HG02759 (cell line): ENCODE results near the gene COMP.

ENCODE experiments used
- ATAC-seq: cut with Tn5 transposase; IDR thresholded peaks from one replicate; pipeline ENCODE4 v1.9.1; 2021; ENCODE audit warnings: mild to moderate bottlenecking, moderate library complexity; ENCODE audit not compliant: unreplicated experiment

COMP gene

GRCh38 chr19:18770663-18771327 is 20.3 kb downstream of the COMP start:
- no peak for ATAC-seq

GRCh38 chr19:18769989-18770528 is 21.0 kb downstream of the COMP start:
- ATAC-seq = no peak

GRCh38 chr19:18768997-18769891 is 21.9 kb downstream of the COMP start:
- no peak for ATAC-seq

GRCh38 chr19:18768046-18768771 is 22.9 kb downstream of the COMP start:
- ATAC-seq = no peak

GRCh38 chr19:18765224-18765623 is 25.9 kb downstream of the COMP start:
- no peak for ATAC-seq

GRCh38 chr19:18764591-18765051 is 26.5 kb downstream of the COMP start:
- ATAC-seq = no peak

GRCh38 chr19:18763674-18764590 is 27.2 kb downstream of the COMP start:
- ATAC-seq = no peak

- ATAC-seq = no peak
Observed at GRCh38 chr19:18762125-18763023, 28.7 kb downstream of the COMP start.

- ATAC-seq = no peak
Observed at GRCh38 chr19:18761531-18762110, 29.5 kb downstream of the COMP start.

- ATAC-seq = no peak
Observed at GRCh38 chr19:18760440-18761383, 30.4 kb downstream of the COMP start.

- no peak for ATAC-seq
Observed at GRCh38 chr19:18759995-18760426, 31.1 kb downstream of the COMP start.

- ATAC-seq = no peak
Observed at GRCh38 chr19:18759304-18759994, 31.7 kb downstream of the COMP start.

- ATAC-seq = no peak
Observed at GRCh38 chr19:18756896-18757295, 34.2 kb downstream of the COMP start.

GRCh38 chr19:18754501-18754900 is 36.6 kb downstream of the COMP start:
- no peak for ATAC-seq

- ATAC-seq = no peak
Observed at GRCh38 chr19:18751571-18751970, 39.5 kb downstream of the COMP start.

GRCh38 chr19:18750295-18750970 is 40.7 kb downstream of the COMP start:
- ATAC-seq = no peak
